HL-60/S4 (cell line): ENCODE data around the gene AKAP6.

Experiments used
- in situ Hi-C: fragments of 300-500 bp; cut with MboI; formaldehyde crosslinking; loops from 2 replicates; pipeline ENCODE4 v1.14.3; 2022; ENCODE audit warnings: low sequenced_read_pairs

AKAP6 gene

GRCh38 chr14:32571551-32571950, 242.5 kb downstream of the AKAP6 start:
- in situ Hi-C loops: loop anchor here (10.0 kb wide), 1 partner anchor 1223 kb away; no protein-coding TSS in a partner anchor

GRCh38 chr14:32571995-32572866, 243.1 kb downstream of the AKAP6 start:
- in situ Hi-C loops: loop anchor here (10.0 kb wide), 1 partner anchor 1223 kb away; no protein-coding TSS in a partner anchor

GRCh38 chr14:32572867-32573150, 243.7 kb downstream of the AKAP6 start:
- in situ Hi-C loops: loop anchor here (10.0 kb wide), 1 partner anchor 1222 kb away; no protein-coding TSS in a partner anchor

GRCh38 chr14:32574269-32574668, 245.2 kb downstream of the AKAP6 start:
- in situ Hi-C loops: loop anchor here (10.0 kb wide), 1 partner anchor 1221 kb away; no protein-coding TSS in a partner anchor

- in situ Hi-C loops: loop anchor here (10.0 to 25.0 kb wide), 2 partner anchors 1219 to 1736 kb away; no protein-coding TSS in a partner anchor
Observed at GRCh38 chr14:32576088-32576795, 247.1 kb downstream of the AKAP6 start.

GRCh38 chr14:32576977-32577376, 247.9 kb downstream of the AKAP6 start:
- in situ Hi-C loops: loop anchor here (10.0 to 25.0 kb wide), 2 partner anchors 1218 to 1735 kb away; no protein-coding TSS in a partner anchor

- in situ Hi-C loops: loop anchor here (10.0 to 25.0 kb wide), 2 partner anchors 1217 to 1734 kb away; no protein-coding TSS in a partner anchor
Observed at GRCh38 chr14:32578181-32578580, 249.1 kb downstream of the AKAP6 start.

- in situ Hi-C loops: loop anchor here (25.0 kb wide), 1 partner anchor 1729 kb away; no protein-coding TSS in a partner anchor
Observed at GRCh38 chr14:32583427-32583826, 254.3 kb downstream of the AKAP6 start.

GRCh38 chr14:32584079-32584478, 255.0 kb downstream of the AKAP6 start:
- in situ Hi-C loops: loop anchor here (25.0 kb wide), 1 partner anchor 1728 kb away; no protein-coding TSS in a partner anchor

- in situ Hi-C loops: loop anchor here (25.0 kb wide), 1 partner anchor 1725 kb away; no protein-coding TSS in a partner anchor
Observed at GRCh38 chr14:32587461-32587860, 258.4 kb downstream of the AKAP6 start.

- in situ Hi-C loops: loop anchor here (25.0 kb wide), 1 partner anchor 1724 kb away; no protein-coding TSS in a partner anchor
Observed at GRCh38 chr14:32588448-32589320, 259.6 kb downstream of the AKAP6 start.

- in situ Hi-C loops: loop anchor here (25.0 kb wide), 1 partner anchor 1722 kb away; no protein-coding TSS in a partner anchor
Observed at GRCh38 chr14:32590157-32590556, 261.1 kb downstream of the AKAP6 start.

- in situ Hi-C loops: loop anchor here (25.0 kb wide), 1 partner anchor 1719 kb away; no protein-coding TSS in a partner anchor
Observed at GRCh38 chr14:32593290-32593942, 264.3 kb downstream of the AKAP6 start.

GRCh38 chr14:32594766-32595165, 265.7 kb downstream of the AKAP6 start:
- in situ Hi-C loops: loop anchor here (25.0 kb wide), 1 partner anchor 1718 kb away; no protein-coding TSS in a partner anchor

- in situ Hi-C loops: loop anchor here (25.0 kb wide), 1 partner anchor 1717 kb away; no protein-coding TSS in a partner anchor
Observed at GRCh38 chr14:32595497-32595896, 266.4 kb downstream of the AKAP6 start.

GRCh38 chr14:32596390-32596789, 267.3 kb downstream of the AKAP6 start:
- in situ Hi-C loops: loop anchor here (25.0 kb wide), 1 partner anchor 1716 kb away; no protein-coding TSS in a partner anchor

- in situ Hi-C loops: loop anchor here (25.0 kb wide), 1 partner anchor 1715 kb away; no protein-coding TSS in a partner anchor
Observed at GRCh38 chr14:32597771-32598170, 268.7 kb downstream of the AKAP6 start.

- in situ Hi-C loops: no loop called here
Observed at GRCh38 chr14:32601069-32601468, 272.0 kb downstream of the AKAP6 start.

GRCh38 chr14:32601906-32602305, 272.8 kb downstream of the AKAP6 start:
- in situ Hi-C loops: no loop called here
